ENCODE data around the gene SEC22A.
"Not testable (repeated sequence)": the region's sequence is repeated elsewhere in the genome, so short reads cannot be mapped to it uniquely, and the experiment has no call there.

The SEC22A gene

GRCh38 chr3:123198372-123198771 lies 3.4 kb upstream of the SEC22A start:
- peak; percentile 2 for DNase-seq (ENCODE audit: low read depth)
- no peak overlapping the region for H3K4me3 ChIP-seq (ENCODE audit: low read length)
- TF ChIP-seq CTCF (IDR thresholded peaks at IDR 0.05; ENCODE audit: insufficient read depth, low read depth, low read length, missing control alignments) = no peak

- DNase-seq (ENCODE audit: low read depth) = no peak
- TF ChIP-seq CTCF (IDR thresholded peaks at IDR 0.05; ENCODE audit: insufficient read depth, low read depth, low read length, missing control alignments) = no peak
- H3K4me3 ChIP-seq (ENCODE audit: low read length) = peak overlapping the region; percentile 89
These were observed 553 bp upstream of the SEC22A start for GRCh38 chr3:123201223-123201556.

- peak overlapping the region; percentile 89 for H3K4me3 ChIP-seq (ENCODE audit: low read length)
- no peak for TF ChIP-seq CTCF (IDR thresholded peaks at IDR 0.05; ENCODE audit: insufficient read depth, low read depth, low read length, missing control alignments)
- DNase-seq (ENCODE audit: low read depth) = peak; percentile 16
These were observed 708 bp downstream of the SEC22A start for GRCh38 chr3:123202451-123202850.

- no peak overlapping the region for H3K4me3 ChIP-seq (ENCODE audit: low read length)
- TF ChIP-seq CTCF (IDR thresholded peaks at IDR 0.05; ENCODE audit: insufficient read depth, low read depth, low read length, missing control alignments) = no peak
- DNase-seq (ENCODE audit: low read depth) = no peak
These were observed 17.2 kb downstream of the SEC22A start for GRCh38 chr3:123218990-123219389.

GRCh38 chr3:123221369-123221768 lies 19.6 kb downstream of the SEC22A start:
- H3K4me3 ChIP-seq (ENCODE audit: low read length); DNase-seq (ENCODE audit: low read depth): not testable (repeated sequence)

GRCh38 chr3:123225016-123225415 lies 23.3 kb downstream of the SEC22A start:
- no peak overlapping the region for H3K4me3 ChIP-seq (ENCODE audit: low read length)
- no peak for DNase-seq (ENCODE audit: low read depth)
- TF ChIP-seq CTCF (IDR thresholded peaks at IDR 0.05; ENCODE audit: insufficient read depth, low read depth, low read length, missing control alignments) = no peak

- TF ChIP-seq CTCF (IDR thresholded peaks at IDR 0.05; ENCODE audit: insufficient read depth, low read depth, low read length, missing control alignments) = no peak
- DNase-seq (ENCODE audit: low read depth) = no peak
- H3K4me3 ChIP-seq (ENCODE audit: low read length) = no peak overlapping the region
These were observed 24.8 kb downstream of the SEC22A start for GRCh38 chr3:123226549-123226948.

GRCh38 chr3:123229145-123229544 lies 27.4 kb downstream of the SEC22A start:
- H3K4me3 ChIP-seq (ENCODE audit: low read length) = no peak overlapping the region
- DNase-seq (ENCODE audit: low read depth) = no peak
- no peak for TF ChIP-seq CTCF (IDR thresholded peaks at IDR 0.05; ENCODE audit: insufficient read depth, low read depth, low read length, missing control alignments)

All from epithelial cell of esophagus (primary cell).